ENCODE results near the gene FSTL1.

DNA sequence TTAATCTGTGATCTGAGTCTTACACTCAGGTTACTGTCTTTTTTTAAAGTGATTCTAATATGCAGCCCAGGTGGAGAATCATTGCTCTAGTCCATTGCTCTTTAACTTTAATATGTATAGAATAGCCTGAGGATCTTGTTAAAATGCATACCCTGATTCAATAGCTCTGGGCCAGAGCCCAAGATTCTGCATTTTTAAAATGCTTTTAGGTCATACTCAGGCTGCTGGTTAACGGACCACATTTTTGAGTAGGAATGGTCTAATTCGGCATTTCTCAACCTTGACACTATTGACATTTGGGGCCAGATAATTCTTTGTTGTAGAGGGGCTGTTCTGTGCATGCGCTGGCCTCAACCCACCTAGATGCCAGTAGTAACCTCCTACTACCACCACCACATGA is 20.9 kb upstream of the FSTL1 start:
- no peak for TF ChIP-seq ZFP3 (tag by site-specific recombination; IDR thresholded peaks at IDR 0.05; ENCODE audit: low read depth)
- TF ChIP-seq, protein P1, sequence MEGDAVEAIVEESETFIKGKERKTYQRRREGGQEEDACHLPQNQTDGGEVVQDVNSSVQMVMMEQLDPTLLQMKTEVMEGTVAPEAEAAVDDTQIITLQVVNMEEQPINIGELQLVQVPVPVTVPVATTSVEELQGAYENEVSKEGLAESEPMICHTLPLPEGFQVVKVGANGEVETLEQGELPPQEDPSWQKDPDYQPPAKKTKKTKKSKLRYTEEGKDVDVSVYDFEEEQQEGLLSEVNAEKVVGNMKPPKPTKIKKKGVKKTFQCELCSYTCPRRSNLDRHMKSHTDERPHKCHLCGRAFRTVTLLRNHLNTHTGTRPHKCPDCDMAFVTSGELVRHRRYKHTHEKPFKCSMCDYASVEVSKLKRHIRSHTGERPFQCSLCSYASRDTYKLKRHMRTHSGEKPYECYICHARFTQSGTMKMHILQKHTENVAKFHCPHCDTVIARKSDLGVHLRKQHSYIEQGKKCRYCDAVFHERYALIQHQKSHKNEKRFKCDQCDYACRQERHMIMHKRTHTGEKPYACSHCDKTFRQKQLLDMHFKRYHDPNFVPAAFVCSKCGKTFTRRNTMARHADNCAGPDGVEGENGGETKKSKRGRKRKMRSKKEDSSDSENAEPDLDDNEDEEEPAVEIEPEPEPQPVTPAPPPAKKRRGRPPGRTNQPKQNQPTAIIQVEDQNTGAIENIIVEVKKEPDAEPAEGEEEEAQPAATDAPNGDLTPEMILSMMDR (tag by site-specific recombination; IDR thresholded peaks at IDR 0.05): no peak
- TF ChIP-seq, protein P2, sequence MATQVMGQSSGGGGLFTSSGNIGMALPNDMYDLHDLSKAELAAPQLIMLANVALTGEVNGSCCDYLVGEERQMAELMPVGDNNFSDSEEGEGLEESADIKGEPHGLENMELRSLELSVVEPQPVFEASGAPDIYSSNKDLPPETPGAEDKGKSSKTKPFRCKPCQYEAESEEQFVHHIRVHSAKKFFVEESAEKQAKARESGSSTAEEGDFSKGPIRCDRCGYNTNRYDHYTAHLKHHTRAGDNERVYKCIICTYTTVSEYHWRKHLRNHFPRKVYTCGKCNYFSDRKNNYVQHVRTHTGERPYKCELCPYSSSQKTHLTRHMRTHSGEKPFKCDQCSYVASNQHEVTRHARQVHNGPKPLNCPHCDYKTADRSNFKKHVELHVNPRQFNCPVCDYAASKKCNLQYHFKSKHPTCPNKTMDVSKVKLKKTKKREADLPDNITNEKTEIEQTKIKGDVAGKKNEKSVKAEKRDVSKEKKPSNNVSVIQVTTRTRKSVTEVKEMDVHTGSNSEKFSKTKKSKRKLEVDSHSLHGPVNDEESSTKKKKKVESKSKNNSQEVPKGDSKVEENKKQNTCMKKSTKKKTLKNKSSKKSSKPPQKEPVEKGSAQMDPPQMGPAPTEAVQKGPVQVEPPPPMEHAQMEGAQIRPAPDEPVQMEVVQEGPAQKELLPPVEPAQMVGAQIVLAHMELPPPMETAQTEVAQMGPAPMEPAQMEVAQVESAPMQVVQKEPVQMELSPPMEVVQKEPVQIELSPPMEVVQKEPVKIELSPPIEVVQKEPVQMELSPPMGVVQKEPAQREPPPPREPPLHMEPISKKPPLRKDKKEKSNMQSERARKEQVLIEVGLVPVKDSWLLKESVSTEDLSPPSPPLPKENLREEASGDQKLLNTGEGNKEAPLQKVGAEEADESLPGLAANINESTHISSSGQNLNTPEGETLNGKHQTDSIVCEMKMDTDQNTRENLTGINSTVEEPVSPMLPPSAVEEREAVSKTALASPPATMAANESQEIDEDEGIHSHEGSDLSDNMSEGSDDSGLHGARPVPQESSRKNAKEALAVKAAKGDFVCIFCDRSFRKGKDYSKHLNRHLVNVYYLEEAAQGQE (tag by site-specific recombination; IDR thresholded peaks at IDR 0.05): no peak
- TF ChIP-seq ZNF629 (tag by site-specific recombination; IDR thresholded peaks at IDR 0.05): no peak
- TF ChIP-seq, protein P3, sequence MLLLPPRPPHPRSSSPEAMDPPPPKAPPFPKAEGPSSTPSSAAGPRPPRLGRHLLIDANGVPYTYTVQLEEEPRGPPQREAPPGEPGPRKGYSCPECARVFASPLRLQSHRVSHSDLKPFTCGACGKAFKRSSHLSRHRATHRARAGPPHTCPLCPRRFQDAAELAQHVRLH (tag by site-specific recombination; IDR thresholded peaks at IDR 0.05): no peak
- TF ChIP-seq ZNF768 (tag by site-specific recombination; IDR thresholded peaks at IDR 0.05): no peak
